ENCODE measurements around the gene TMEM141.

- no peak for TF ChIP-seq CTCF (IDR thresholded peaks at IDR 0.05; ENCODE audit: low read length)
- TF ChIP-seq EZH2 (IDR thresholded peaks at IDR 0.05; ENCODE audit: borderline replicate concordance, low read length), result no peak
These were observed 43.7 kb upstream of the TMEM141 start for GRCh38 chr9:136747161-136748060.

Data from OCI-LY1 (cell line).